MM.1S (cell line): ENCODE measurements around the gene CNMD.

Source experiments
- CTCF ChIP-seq: fragments of 300-600 bp; sonication (generic); IDR thresholded peaks from 2 replicates; pipeline ENCODE4 v1.5.1; 2016; ENCODE audit warnings: antibody characterized with exemption, low read length, mixed read lengths
- EZH2 ChIP-seq: fragments of 300-600 bp; sonication (generic); optimal IDR thresholded peaks from 2 replicates; pipeline ENCODE3; 2017; ENCODE audit warnings: low read depth, mild to moderate bottlenecking, antibody characterized with exemption, low read length, mixed read lengths

GRCh38 chr13:52701728-52702465, 37.7 kb downstream of the CNMD start:
- TF ChIP-seq CTCF, result no peak
- TF ChIP-seq EZH2, result no peak
